Measurements from ENCODE around the gene ADAMTS17. TPM values are rescaled to one million over a fixed set of nuclear protein-coding genes. Genes with fewer than 3 reads are reported as not detected.

Gene ADAMTS17
- total RNA-seq, 2 experiments from 2014 or later = 4.1 to 5.0 TPM

- ChIA-PET POLR2A (no interaction called here), CTCF (no interaction called here)
- no peaks in the 10 kb centered on the region for H3K36me3 Mint-ChIP-seq (ENCODE audit: low read depth)
- peaks cover 17% of the 10 kb centered on the region for H3K9me3 Mint-ChIP-seq
- H3K4me1 Mint-ChIP-seq = peaks cover 6% of the 10 kb centered on the region
- peaks cover 6% of the 10 kb centered on the region for H3K27me3 Mint-ChIP-seq
- H3K27ac Mint-ChIP-seq = no peak overlapping the region
- no peak for DNase-seq
- H3K4me3 Mint-ChIP-seq = no peak overlapping the region
Measured at GRCh38 chr15:100174159-100174903, 167.4 kb downstream of the ADAMTS17 start.

GRCh38 chr15:100172356-100173024 is 169.3 kb downstream of the ADAMTS17 start:
- no peak for DNase-seq
- CTCF ChIA-PET = interaction anchor here (1.0 kb wide), 1 partner anchor 13 kb away, joined by 3 read pairs; no protein-coding TSS in a partner anchor
- peaks cover 6% of the 10 kb centered on the region for H3K4me1 Mint-ChIP-seq

GRCh38 chr15:100171411-100171810 is 170.4 kb downstream of the ADAMTS17 start:
- ChIA-PET CTCF (no interaction called here), POLR2A (no interaction called here)
- Mint-ChIP-seq H3K9me3 (peaks cover 9% of the 10 kb centered on the region), H3K4me1 (peaks cover 6% of the 10 kb centered on the region), H3K27ac (no peak overlapping the region), H3K36me3 (ENCODE audit: low read depth) (no peaks in the 10 kb centered on the region), H3K4me3 (no peak overlapping the region), H3K27me3 (peaks cover under 1% of the 10 kb centered on the region)
- DNase-seq = no peak

More at GRCh38 chr15:100172356-100173024, 169.3 kb downstream of the ADAMTS17 start:
- peaks cover 4% of the 10 kb centered on the region for H3K27me3 Mint-ChIP-seq
- no peak overlapping the region for H3K27ac Mint-ChIP-seq
- H3K9me3 Mint-ChIP-seq = peaks cover 17% of the 10 kb centered on the region
- POLR2A ChIA-PET = no interaction called here
- no peaks in the 10 kb centered on the region for H3K36me3 Mint-ChIP-seq (ENCODE audit: low read depth)
- H3K4me3 Mint-ChIP-seq = no peak overlapping the region

GRCh38 chr15:100170291-100171210 is 171.2 kb downstream of the ADAMTS17 start:
- peaks cover 6% of the 10 kb centered on the region for H3K4me1 Mint-ChIP-seq
- no peak for DNase-seq
- H3K36me3 Mint-ChIP-seq (ENCODE audit: low read depth) = no peaks in the 10 kb centered on the region
- no peaks in the 10 kb centered on the region for H3K27me3 Mint-ChIP-seq
- ChIA-PET CTCF (no interaction called here), POLR2A (no interaction called here)
- no peak overlapping the region for H3K4me3 Mint-ChIP-seq
- no peak overlapping the region for H3K27ac Mint-ChIP-seq
- peaks cover 9% of the 10 kb centered on the region for H3K9me3 Mint-ChIP-seq

GRCh38 chr15:100169615-100170290 is 172.0 kb downstream of the ADAMTS17 start:
- no peak overlapping the region for H3K4me3 Mint-ChIP-seq
- CTCF ChIA-PET = no interaction called here
- no peak for DNase-seq
- H3K4me1 Mint-ChIP-seq = peaks cover 6% of the 10 kb centered on the region
- H3K36me3 Mint-ChIP-seq (ENCODE audit: low read depth) = no peaks in the 10 kb centered on the region
- H3K27me3 Mint-ChIP-seq = no peaks in the 10 kb centered on the region
- H3K27ac Mint-ChIP-seq = no peak overlapping the region
- POLR2A ChIA-PET = no interaction called here
- H3K9me3 Mint-ChIP-seq = peaks cover 6% of the 10 kb centered on the region

GRCh38 chr15:100168787-100169186 is 173.0 kb downstream of the ADAMTS17 start:
- no peaks in the 10 kb centered on the region for H3K36me3 Mint-ChIP-seq (ENCODE audit: low read depth)
- H3K4me3 Mint-ChIP-seq = no peak overlapping the region
- DNase-seq = no peak
- H3K4me1 Mint-ChIP-seq = peaks cover 6% of the 10 kb centered on the region
- no peaks in the 10 kb centered on the region for H3K27me3 Mint-ChIP-seq
- peaks cover 4% of the 10 kb centered on the region for H3K9me3 Mint-ChIP-seq
- no peak overlapping the region for H3K27ac Mint-ChIP-seq
- ChIA-PET CTCF (no interaction called here), POLR2A (no interaction called here)

GRCh38 chr15:100167884-100168375 is 173.8 kb downstream of the ADAMTS17 start:
- Mint-ChIP-seq H3K36me3 (ENCODE audit: low read depth) (no peaks in the 10 kb centered on the region), H3K27me3 (no peaks in the 10 kb centered on the region), H3K4me3 (no peak overlapping the region), H3K4me1 (peaks cover 6% of the 10 kb centered on the region), H3K9me3 (peaks cover 4% of the 10 kb centered on the region), H3K27ac (no peak overlapping the region)
- ChIA-PET CTCF (interaction anchor here (0.5 kb wide), 1 partner anchor 36 kb away, joined by 3 read pairs; no protein-coding TSS in a partner anchor), POLR2A (no interaction called here)
- DNase-seq = no peak

- Mint-ChIP-seq H3K27me3 (no peaks in the 10 kb centered on the region), H3K9me3 (no peaks in the 10 kb centered on the region), H3K36me3 (ENCODE audit: low read depth) (no peaks in the 10 kb centered on the region), H3K4me1 (peaks cover 6% of the 10 kb centered on the region), H3K4me3 (no peak overlapping the region), H3K27ac (no peak overlapping the region)
- no peak for DNase-seq
- CTCF ChIA-PET = no interaction called here
- POLR2A ChIA-PET = no interaction called here
Measured at GRCh38 chr15:100166313-100166712, 175.5 kb downstream of the ADAMTS17 start.

GRCh38 chr15:100163961-100164360 is 177.8 kb downstream of the ADAMTS17 start:
- POLR2A ChIA-PET = no interaction called here
- CTCF ChIA-PET = no interaction called here
- Mint-ChIP-seq H3K27ac (no peak overlapping the region), H3K9me3 (no peaks in the 10 kb centered on the region), H3K4me1 (no peaks in the 10 kb centered on the region), H3K36me3 (ENCODE audit: low read depth) (no peaks in the 10 kb centered on the region), H3K4me3 (no peak overlapping the region), H3K27me3 (no peaks in the 10 kb centered on the region)
- no peak for DNase-seq

- H3K27me3 Mint-ChIP-seq = no peaks in the 10 kb centered on the region
Measured at GRCh38 chr15:100160953-100161352, 180.8 kb downstream of the ADAMTS17 start.

GRCh38 chr15:100159436-100159835 is 182.3 kb downstream of the ADAMTS17 start:
- H3K9me3 Mint-ChIP-seq = no peaks in the 10 kb centered on the region
- H3K4me3 Mint-ChIP-seq = no peak overlapping the region
- no peaks in the 10 kb centered on the region for H3K4me1 Mint-ChIP-seq
- H3K27me3 Mint-ChIP-seq = no peaks in the 10 kb centered on the region
- ChIA-PET POLR2A (no interaction called here), CTCF (interaction anchor here (0.6 kb wide), 1 partner anchor 53 kb away, joined by 3 read pairs; no protein-coding TSS in a partner anchor)
- no peak overlapping the region for H3K27ac Mint-ChIP-seq
- H3K36me3 Mint-ChIP-seq (ENCODE audit: low read depth) = no peaks in the 10 kb centered on the region
- DNase-seq = no peak

More at GRCh38 chr15:100160953-100161352, 180.8 kb downstream of the ADAMTS17 start:
- no peaks in the 10 kb centered on the region for H3K36me3 Mint-ChIP-seq (ENCODE audit: low read depth)
- POLR2A ChIA-PET = no interaction called here
- CTCF ChIA-PET = no interaction called here
- no peak overlapping the region for H3K27ac Mint-ChIP-seq
- H3K4me1 Mint-ChIP-seq = no peaks in the 10 kb centered on the region
- no peaks in the 10 kb centered on the region for H3K9me3 Mint-ChIP-seq
- H3K4me3 Mint-ChIP-seq = no peak overlapping the region
- DNase-seq = no peak

GRCh38 chr15:100158356-100158755 is 183.4 kb downstream of the ADAMTS17 start:
- H3K4me1 Mint-ChIP-seq = no peaks in the 10 kb centered on the region
- ChIA-PET POLR2A (no interaction called here), CTCF (no interaction called here)
- no peak overlapping the region for H3K4me3 Mint-ChIP-seq
- H3K9me3 Mint-ChIP-seq = no peaks in the 10 kb centered on the region
- no peak overlapping the region for H3K27ac Mint-ChIP-seq
- H3K36me3 Mint-ChIP-seq (ENCODE audit: low read depth) = no peaks in the 10 kb centered on the region
- DNase-seq = no peak
- no peaks in the 10 kb centered on the region for H3K27me3 Mint-ChIP-seq
